HT1080 (cell line): ENCODE measurements around the gene PCP4. TPM values are rescaled to one million over a fixed set of nuclear protein-coding genes. Genes with fewer than 3 reads are reported as not detected.
A peak's percentile ranks its signal among the peaks of the same experiment; 100 is the strongest.

Source experiments
- DNase-seq: peaks from one replicate; pipeline ENCODE4 v3.0.0-alpha.2; 2015; ENCODE audit warnings: low read depth
- total RNA-seq: library from RNA; depleted of rRNA; stranded (reverse); fragments of >200 nt; shearing (Covaris generic); gene quantifications from 2 replicates; pipeline ENCODE4 v1.2.3, GENCODE V29; 2014

PCP4 gene
- total RNA-seq, 1 experiment from 2014 or later = not detected

GRCh38 chr21:39918558-39918957, 51.3 kb downstream of the PCP4 start:
- no peak for DNase-seq

- no peak for DNase-seq
Observed at GRCh38 chr21:39923476-39923875, 56.2 kb downstream of the PCP4 start.

DNA sequence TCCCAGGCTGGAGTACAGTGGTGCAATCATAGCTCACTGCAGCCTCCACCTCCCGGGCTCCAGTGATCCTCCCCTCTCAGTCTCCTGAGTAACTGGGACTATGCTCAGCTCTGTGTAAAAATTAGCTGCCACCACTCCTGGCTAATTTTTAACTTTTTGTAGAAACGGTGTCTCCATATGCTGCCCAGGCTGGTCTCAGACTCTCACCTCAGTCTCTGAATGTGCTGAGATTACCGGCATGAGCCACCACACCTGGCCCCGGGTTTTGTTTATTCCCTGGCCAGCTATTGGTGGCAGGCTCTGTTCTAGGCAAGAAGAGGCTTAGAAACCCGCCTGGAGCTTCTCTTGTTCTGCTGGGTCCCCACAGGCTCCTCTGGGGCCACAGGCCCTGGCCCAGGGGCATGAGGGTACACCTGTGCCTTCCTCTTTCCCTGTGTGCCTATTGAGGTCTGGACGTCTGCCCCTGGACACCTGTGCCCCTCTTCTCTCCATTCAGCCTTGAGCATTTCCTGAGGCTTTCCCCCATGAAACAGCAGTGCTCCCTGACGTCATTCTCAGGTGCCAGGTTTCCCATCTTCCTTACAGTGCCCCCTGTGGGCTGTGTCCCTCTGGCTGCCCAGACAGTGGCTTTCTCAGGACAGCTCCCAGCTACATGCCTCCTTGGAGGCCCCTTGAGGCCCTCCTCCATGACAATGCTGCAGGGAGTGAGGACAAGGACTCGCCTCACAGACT, 57.5 kb downstream of the PCP4 start:
- no peak for DNase-seq

DNA sequence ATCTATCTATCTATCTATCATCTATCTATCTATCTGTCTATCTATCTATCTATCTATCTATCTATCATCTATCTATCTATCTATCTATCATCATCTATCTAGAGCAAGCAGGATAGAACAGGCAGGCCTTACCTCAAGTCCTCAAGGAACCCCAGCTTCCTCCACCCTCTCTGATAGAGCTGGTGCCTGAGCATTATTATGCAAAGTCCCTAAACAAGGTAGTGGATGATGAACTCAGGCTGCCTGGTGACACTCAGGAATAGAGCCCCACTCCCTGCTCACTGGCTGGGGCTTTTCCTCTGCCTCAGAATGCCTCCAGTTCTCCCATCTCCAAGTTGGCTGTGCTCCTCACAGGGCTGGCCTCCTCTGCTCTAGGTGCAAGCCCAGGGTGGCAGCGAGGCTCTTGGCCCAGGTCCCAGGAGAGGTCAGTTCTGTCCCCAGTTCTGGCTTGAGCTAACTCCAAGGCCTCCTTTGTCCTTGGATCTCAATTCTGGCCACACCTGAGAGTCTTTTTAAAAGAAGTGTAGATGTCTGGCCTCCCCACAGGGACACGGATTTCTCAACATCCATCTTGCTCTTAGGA, 60.2 kb downstream of the PCP4 start:
- DNase-seq = no peak

DNA sequence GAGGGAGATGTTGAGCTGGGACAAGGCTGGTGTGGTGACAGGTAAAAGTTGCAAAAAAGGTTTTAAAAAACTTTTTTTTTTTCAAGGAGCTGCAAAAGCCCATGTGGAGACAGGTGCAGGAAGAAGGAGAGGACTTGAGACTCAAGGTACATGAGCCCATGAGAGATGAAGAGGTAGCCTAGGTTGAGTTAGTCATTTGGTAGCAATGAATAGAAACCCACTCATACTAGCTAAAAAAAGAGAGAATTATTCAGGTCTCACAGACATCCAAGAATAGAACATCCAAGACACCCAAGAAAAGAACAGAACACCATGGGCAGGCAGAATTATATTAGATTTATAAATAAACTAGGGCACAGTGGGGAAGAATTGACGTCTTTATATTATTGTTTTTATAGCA, 65.1 kb downstream of the PCP4 start:
- DNase-seq = no peak

DNA sequence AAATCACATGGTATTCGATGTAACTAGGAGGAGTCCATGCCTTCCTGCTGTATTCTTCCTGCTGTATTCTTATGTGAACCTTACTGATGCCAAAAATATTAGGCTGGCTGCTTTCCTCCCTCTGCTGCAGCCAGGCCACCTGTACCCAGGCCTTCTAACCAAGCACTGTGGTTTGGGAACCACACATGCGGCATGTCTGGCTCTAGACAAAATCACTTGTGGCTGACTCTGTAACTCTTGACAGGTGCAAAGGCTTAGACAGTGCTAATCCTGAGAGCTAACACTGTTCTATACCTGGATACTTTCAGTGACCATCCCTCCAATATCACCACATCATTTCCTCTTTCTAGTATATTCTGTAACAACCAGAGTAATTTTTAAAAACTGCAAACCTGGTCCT, 67.7 kb downstream of the PCP4 start:
- no peak for DNase-seq

DNA sequence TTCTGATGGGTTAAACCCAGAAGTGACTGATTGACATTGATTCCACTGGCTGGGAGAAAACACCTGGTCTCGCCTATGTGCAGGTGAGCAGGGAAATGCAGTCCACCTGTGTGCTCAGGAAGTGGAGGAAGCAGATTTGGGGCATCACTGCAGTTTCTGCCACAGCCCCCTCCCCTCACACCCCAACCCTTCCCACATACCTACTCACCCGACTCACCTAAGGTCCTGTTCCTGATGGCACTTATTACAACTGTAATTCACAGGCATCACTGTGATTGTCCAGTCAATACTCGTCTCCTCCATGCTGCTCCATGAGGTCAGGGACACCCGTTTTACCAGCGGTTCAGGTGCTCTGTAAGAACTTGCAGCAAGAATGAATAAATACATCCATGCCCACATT, 68.5 kb downstream of the PCP4 start:
- no peak for DNase-seq

DNA sequence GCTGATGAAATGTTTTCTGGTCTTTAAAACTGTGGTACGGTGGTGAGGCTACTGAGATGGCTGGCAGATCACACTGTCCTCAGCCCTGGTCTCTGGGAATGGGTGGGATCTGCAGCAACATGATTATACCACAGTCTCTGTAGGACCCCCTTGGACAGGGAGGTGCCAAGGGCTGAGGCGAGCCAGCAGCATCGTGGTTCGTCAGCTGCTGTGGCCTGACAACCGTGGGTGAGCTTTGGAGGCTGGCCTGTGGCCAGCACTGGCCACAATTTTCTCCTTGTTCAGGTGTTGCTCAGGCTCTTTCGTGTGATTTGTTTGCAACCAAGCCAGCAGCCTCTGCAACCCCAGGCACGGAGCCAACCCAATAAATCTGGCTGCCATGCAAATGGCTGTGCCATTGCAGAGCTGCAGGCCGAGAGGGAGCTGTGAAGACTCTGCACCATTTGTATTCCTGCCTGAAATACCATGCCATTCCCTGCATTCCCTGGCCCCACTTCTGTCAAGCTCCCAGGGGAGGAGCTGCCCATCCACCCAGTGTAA, 70.9 kb downstream of the PCP4 start:
- no peak for DNase-seq

GRCh38 chr21:39946199-39946598, 79.0 kb downstream of the PCP4 start:
- no peak for DNase-seq

DNA sequence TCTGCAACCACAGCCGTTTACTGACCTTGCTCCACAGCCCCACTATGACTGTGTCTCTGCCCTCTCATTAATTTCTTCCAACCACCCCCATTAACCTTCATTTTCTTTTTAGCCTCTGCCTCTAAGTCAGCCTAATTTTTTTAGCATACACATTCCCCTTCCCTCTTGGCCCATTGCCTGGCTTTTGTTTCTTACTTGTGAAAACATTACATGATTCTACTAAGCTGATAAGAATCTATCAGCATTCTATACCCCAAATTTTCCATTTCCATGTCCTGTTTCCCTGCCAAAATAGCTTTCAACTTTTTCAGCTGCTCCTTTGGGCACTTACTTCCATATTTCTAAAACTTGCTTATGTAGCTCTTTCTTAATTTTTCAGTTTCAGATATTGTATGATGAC, 79.8 kb downstream of the PCP4 start:
- DNase-seq = no peak

GRCh38 chr21:39951183-39952101, 84.2 kb downstream of the PCP4 start:
- no peak for DNase-seq

DNA sequence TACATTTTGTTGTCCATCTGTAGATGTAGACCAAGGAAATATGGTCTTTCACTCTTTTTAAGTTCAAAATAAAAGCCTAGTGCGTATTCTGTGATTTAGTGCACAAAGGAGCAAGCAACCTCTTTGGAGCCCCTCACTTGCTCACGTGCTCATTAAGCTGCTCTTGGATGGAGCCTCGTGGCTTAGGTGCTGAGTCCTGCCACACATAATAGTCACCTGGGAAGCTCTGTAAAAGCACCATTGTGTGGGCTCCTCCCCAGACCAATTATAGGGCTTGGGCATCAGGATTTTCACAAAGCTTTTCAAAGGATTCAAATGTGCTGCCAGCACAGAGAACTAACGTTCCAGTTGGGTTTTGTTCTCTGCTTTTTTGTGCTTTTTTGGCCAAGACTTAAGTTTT, 85.0 kb downstream of the PCP4 start:
- no peak for DNase-seq

GRCh38 chr21:39954570-39954969, 87.3 kb downstream of the PCP4 start:
- DNase-seq = no peak

DNA sequence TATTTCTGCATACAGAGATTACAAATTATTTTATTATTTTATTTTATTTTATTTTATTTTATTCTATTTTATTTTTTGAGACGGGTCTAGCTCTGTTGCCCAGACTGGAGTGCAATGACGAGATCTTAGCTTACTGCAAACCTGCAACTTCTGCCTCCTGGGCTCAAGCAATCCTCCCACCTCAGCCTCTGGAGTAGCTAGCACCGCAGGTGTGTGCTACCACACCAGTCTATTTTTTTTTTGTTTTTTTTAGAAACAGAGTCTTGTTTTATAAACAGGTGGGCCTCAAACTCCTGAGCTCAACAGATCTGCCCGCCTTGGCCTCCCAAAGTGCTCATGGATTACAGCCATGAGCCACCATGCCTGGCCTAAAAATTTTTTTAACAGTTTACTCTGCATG, 88.1 kb downstream of the PCP4 start:
- no peak for DNase-seq

DNA sequence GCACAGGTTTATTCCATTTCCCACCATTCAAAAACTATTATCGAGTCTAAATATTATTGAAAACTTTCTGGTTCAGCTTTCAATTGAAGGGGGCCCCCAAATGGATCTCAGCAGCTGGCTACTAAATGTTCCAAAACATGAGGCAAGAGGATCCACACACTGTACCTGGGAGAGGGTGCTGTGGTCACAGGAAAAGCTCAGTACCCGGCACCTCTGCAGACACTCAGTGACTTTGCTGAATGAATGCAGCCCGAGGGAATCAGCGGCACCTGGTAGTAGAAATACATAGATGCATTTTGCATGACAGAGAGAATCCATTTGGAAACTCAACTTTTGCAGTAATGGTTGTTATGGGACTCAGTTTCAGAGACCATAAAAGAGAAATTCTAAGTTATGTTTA, 89.3 kb downstream of the PCP4 start:
- no peak for DNase-seq

DNA sequence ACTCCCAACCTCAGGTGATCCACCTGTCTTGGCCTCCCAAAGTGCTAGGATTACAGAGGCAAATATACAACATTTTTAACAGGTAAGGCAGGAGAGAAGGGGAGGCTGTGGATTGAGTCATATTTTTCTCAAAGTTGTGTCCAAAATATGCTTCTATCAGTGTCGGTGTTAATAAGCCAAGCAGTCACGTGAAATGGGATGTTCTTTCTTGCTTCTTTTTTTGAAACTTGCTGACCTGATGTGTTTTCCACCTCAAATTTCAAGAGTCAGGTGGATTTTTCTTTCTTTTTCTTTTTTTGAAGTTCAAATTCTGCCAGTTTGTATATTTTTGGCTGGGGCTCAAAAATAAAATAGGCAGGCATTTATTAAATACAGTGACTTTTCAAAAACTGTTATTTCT, 91.5 kb downstream of the PCP4 start:
- no peak for DNase-seq

DNA sequence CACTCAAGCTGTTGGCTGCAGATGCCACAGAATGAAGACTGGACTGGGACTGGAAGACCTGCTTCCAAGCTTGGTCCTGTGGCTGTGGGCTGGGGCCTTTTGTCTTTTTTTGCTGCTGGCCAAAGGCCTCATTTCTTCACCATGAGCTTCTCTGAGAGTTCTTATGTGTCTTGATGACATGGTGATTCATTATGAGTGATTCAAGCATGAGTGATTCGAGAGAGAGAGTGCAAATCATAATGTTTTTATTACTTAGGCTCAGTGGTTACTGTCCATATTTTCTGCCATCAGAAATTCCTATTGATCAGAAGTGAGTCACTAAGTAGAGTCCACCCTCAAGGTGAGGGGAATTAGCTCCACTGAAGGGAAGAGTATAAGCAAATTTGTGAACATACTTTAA, 94.0 kb downstream of the PCP4 start:
- peak; percentile 7 for DNase-seq

DNA sequence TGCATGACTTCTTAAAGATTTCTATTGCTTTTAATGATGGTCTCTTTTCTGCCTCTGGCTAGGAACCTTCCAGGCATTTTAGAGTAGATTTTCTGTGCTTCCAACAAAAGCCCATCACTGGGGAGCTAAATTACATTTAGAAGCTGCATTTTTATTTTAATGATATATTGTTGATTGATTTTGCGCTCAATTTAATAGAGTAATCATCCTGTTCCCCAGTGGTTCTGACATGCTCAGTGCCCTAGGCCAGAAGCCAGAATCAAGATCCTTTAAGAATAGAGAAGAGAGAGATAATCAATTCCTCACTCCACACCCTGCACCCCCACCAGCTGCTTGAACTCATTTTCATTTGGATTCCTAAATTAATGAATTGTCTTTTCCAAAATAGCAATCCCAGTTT, 97.8 kb downstream of the PCP4 start:
- no peak for DNase-seq

DNA sequence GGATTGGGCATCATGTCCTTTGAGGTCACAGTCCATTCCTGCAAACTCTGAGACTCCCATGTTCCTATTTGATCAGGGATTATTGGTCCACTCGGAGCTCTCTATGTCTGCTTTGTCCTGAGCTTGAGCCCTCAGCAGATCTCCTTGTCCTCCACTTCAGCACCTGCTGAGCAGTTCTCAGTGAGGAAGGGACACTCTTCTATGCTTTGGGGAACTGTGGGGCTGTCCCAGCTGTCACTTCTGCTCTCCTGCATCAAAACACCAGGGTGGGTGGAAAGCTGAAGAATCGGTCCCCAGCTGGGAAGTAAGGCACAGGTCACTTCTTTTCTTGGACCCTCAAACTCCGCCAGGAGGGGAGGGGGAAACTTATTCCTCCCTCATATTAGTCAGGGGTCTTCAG, 99.5 kb downstream of the PCP4 start:
- no peak for DNase-seq

DNA sequence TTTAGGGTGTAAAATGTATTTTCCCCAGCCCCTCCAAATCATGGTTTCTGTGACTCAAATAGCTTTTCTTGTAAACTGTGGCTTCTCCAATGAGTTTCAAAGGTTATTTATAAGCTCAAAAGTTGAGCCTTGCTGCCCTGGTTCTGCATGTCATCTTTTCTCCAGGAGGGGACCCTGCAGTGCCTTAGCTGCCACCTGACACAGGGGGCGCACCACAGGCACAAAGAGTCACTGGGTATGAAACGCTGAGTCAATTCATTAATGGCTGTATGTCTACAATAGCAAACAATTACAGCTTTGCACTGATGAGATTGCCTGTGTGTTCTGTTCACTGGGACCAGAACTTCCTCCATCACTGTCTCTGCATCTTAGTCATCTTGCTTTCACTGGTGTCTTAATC, 100.8 kb downstream of the PCP4 start:
- DNase-seq = no peak

- no peak for DNase-seq
Observed at GRCh38 chr21:39969691-39970364, 102.6 kb downstream of the PCP4 start.

GRCh38 chr21:39971956-39972355, 104.7 kb downstream of the PCP4 start:
- no peak for DNase-seq
